HCT116 (cell line): Measurements from ENCODE around the gene EVA1A. TPM values are rescaled to one million over a fixed set of nuclear protein-coding genes. Genes with fewer than 3 reads are reported as not detected.

ENCODE experiments used
- ATAC-seq: fragments of 200-7000 bp; cut with Tn5 transposase; 2 replicates; pipeline ENCODE4 v1.9.1; 2020; ENCODE audit warnings: mild to moderate bottlenecking, moderate library complexity
- BruUV-seq: library from RNA; stranded (reverse); fragments of 400-500 nt; replicated peaks from 2 replicates; lab custom pipeline; 2021; lab: Mats Ljungman, UMichigan
- CTCF ChIA-PET: fragments of 300-600 bp; sonication (Branson Sonifier 250); formaldehyde crosslinking; loops from one replicate; lab custom pipeline; 2021; ENCODE audit warnings: antibody characterized with exemption; lab: Charles Lee
- POLR2A ChIA-PET: fragments of 300-600, 350-600 bp; sonication (Branson Sonifier 250); formaldehyde crosslinking; loops from one replicate; lab custom pipeline; 2021; ENCODE audit warnings: antibody characterized with exemption; lab: Charles Lee
- RAD21 ChIA-PET, 2 experiments: fragments of 300-600 bp; sonication (Branson Sonifier 250); formaldehyde crosslinking; loops; one replicate each; lab custom pipeline; 2023; ENCODE audit warnings: low total read pairs in 2 of 2; ENCODE audit not compliant: uncharacterized antibody in 2 of 2, unreplicated experiment in 2 of 2, low non-redundant PET in 1 of 2; lab: Charles Lee
- DNase-seq: peaks from one replicate; pipeline ENCODE4 v3.0.0-alpha.2; 2010; ENCODE audit warnings: low read depth, low spot score
- H2AFZ ChIP-seq: fragments of 200-600 bp; shearing (Covaris generic), sonication (generic); 2 replicates; pipeline ENCODE4 v1.6.1; 2017; ENCODE audit warnings: low read depth, mixed run types, mixed read lengths, antibody characterized with exemption, low read length; ENCODE audit not compliant: poor library complexity, severe bottlenecking
- H3K27ac ChIP-seq: 2 replicates; pipeline ENCODE4 v1.5.1; 2012; ENCODE audit warnings: low read depth, low read length
- H3K27me3 ChIP-seq: fragments of 200-600 bp; sonication (generic); 2 replicates; pipeline ENCODE4 v1.6.1; 2016; ENCODE audit warnings: mixed run types, low read length, mixed read lengths; ENCODE audit not compliant: insufficient read depth
- H3K36me3 ChIP-seq, 2 experiments: fragments of 200-500 bp in 1 of 2; fragments of 200-600 bp in 1 of 2; sonication (Bioruptor generic) in 1 of 2; sonication (generic) in 1 of 2; 2 replicates each; pipeline versions ENCODE4 v1.5.1 to v1.6.1; 2014 to 2016; ENCODE audit warnings: low read length in 2 of 2, inconsistent platforms in 1 of 2, mixed read lengths in 1 of 2, mixed run types in 1 of 2; ENCODE audit not compliant: insufficient read depth in 2 of 2, control insufficient read depth in 1 of 2
- H3K4me1 ChIP-seq, 2 experiments: fragments of 200-600 bp in 1 of 2; sonication (generic) in 1 of 2; 2 replicates each; pipeline versions ENCODE4 v1.5.1 to v1.6.1; 2012 to 2017; ENCODE audit warnings: low read length in 2 of 2, inconsistent platforms in 1 of 2, mild to moderate bottlenecking in 1 of 2, mixed read lengths in 1 of 2, mixed run types in 1 of 2, moderate library complexity in 1 of 2; ENCODE audit not compliant: insufficient read depth in 2 of 2, control insufficient read depth in 1 of 2
- H3K4me2 ChIP-seq: fragments of 200-600 bp; sonication (generic); 2 replicates; pipeline ENCODE4 v1.6.1; 2017; ENCODE audit warnings: mixed run types, low read length, mixed read lengths
- H3K4me3 ChIP-seq, 2 experiments: fragments of 200-600 bp in 1 of 2; sonication (generic) in 1 of 2; replicated peaks in 1 of 2; 2 replicates each; pipeline ENCODE4 v1.5.1; 2011 to 2016; ENCODE audit warnings: low read length in 2 of 2, control low read depth in 1 of 2, low read depth in 1 of 2, mild to moderate bottlenecking in 1 of 2, mixed read lengths in 1 of 2, mixed run types in 1 of 2
- H3K79me2 ChIP-seq: fragments of 200-600 bp; sonication (generic); 2 replicates; pipeline ENCODE4 v1.6.1; 2017; ENCODE audit warnings: mild to moderate bottlenecking, mixed run types, low read length, moderate library complexity, mixed read lengths; ENCODE audit not compliant: insufficient read depth
- H3K9ac ChIP-seq: fragments of 200-600 bp; sonication (generic); 2 replicates; pipeline ENCODE4 v1.6.1; 2016; ENCODE audit warnings: low read length, mixed read lengths
- H3K9me2 ChIP-seq: fragments of 200-600 bp; sonication (generic), shearing (Covaris generic); 2 replicates; pipeline ENCODE4 v1.6.1; 2017; ENCODE audit warnings: mixed run types, mild to moderate bottlenecking, moderate library complexity; ENCODE audit not compliant: insufficient read depth
- H3K9me3 ChIP-seq, 2 experiments: fragments of 200-500 bp in 1 of 2; fragments of 200-600 bp in 1 of 2; sonication (Bioruptor generic) in 1 of 2; sonication (generic) in 1 of 2; 2 replicates each; pipeline ENCODE4 v1.6.1; 2014 to 2017; ENCODE audit warnings: low read length in 2 of 2, mixed read lengths in 2 of 2, inconsistent platforms in 1 of 2, low read depth in 1 of 2, mild to moderate bottlenecking in 1 of 2, mixed run types in 1 of 2, moderate library complexity in 1 of 2; ENCODE audit not compliant: control insufficient read depth in 1 of 2, insufficient read depth in 1 of 2
- H4K20me1 ChIP-seq: fragments of 200-600 bp; sonication (generic), shearing (Covaris generic); 2 replicates; pipeline ENCODE4 v1.6.1; 2017; ENCODE audit warnings: mixed run types, mild to moderate bottlenecking, moderate library complexity; ENCODE audit not compliant: insufficient read depth
- CBX3 ChIP-seq: IDR thresholded peaks from 2 replicates; pipeline ENCODE4 v1.6.1; 2012; ENCODE audit warnings: low read depth
- CEBPB ChIP-seq: IDR thresholded peaks from 2 replicates; pipeline ENCODE4 v1.6.1; 2012; ENCODE audit warnings: low read depth
- EZH2phosphoT487 ChIP-seq: fragments of 200-600 bp; IDR thresholded peaks from 2 replicates; pipeline ENCODE4 v1.6.1; 2018; ENCODE audit warnings: antibody characterized with exemption, borderline replicate concordance
- POLR2A ChIP-seq: IDR thresholded peaks from 2 replicates; pipeline ENCODE4 v1.7.0; 2011; ENCODE audit warnings: borderline replicate concordance; ENCODE audit not compliant: insufficient read depth, insufficient read length; ENCODE audit errors: extremely low read depth
- RAD21 ChIP-seq: IDR thresholded peaks from 2 replicates; pipeline ENCODE4 v1.6.1; 2012; ENCODE audit warnings: low read depth, mild to moderate bottlenecking
- SIN3A ChIP-seq: IDR thresholded peaks from 2 replicates; pipeline ENCODE4 v1.6.1; 2012; ENCODE audit warnings: low read depth
- SRF ChIP-seq: IDR thresholded peaks from 2 replicates; pipeline ENCODE4 v1.6.1; 2012; ENCODE audit warnings: low read depth
- TCF7L2 ChIP-seq: IDR thresholded peaks from 2 replicates; pipeline ENCODE4 v1.7.0; 2011; ENCODE audit warnings: borderline replicate concordance, inconsistent platforms; ENCODE audit not compliant: insufficient read depth, insufficient read length; ENCODE audit errors: extremely low read depth
- YY1 ChIP-seq: IDR thresholded peaks from 2 replicates; pipeline ENCODE4 v1.6.1; 2011; ENCODE audit warnings: low read length, low read depth, moderate library complexity, mild to moderate bottlenecking; ENCODE audit not compliant: insufficient replicate concordance; ENCODE audit errors: extremely low read depth
- ZNF274 ChIP-seq: fragments of 200-500 bp; sonication (Bioruptor generic); IDR thresholded peaks from 2 replicates; pipeline ENCODE4 v1.6.1; 2014; ENCODE audit warnings: mild to moderate bottlenecking, low read depth, low read length, inconsistent platforms
- intact Hi-C: fragments of 100-400 bp; cut with micrococcal nuclease; formaldehyde crosslinking; loops from 2 replicates; pipeline ENCODE4 v1.10.0; 2022
- total RNA-seq: library from RNA; stranded (reverse); gene quantifications from one replicate; pipeline ENCODE4 v1.2.1, GENCODE V29; 2021; ENCODE audit not compliant: unreplicated experiment
- TF ChIP-seq, protein P1 (sequence below), 3 experiments: fragments of 200-600 bp in 1 of 3; sonication (generic) in 1 of 3; IDR thresholded peaks in 2 of 3; conservative IDR thresholded peaks in 1 of 3; 2 replicates each; pipeline ENCODE4 v1.5.1; 2012 to 2017; ENCODE audit warnings: low read depth in 2 of 3, low read length in 2 of 3, antibody characterized with exemption in 1 of 3, borderline replicate concordance in 1 of 3, control low read depth in 1 of 3, mild to moderate bottlenecking in 1 of 3, mixed read lengths in 1 of 3, mixed run types in 1 of 3, moderate library complexity in 1 of 3; ENCODE audit not compliant: insufficient read depth in 1 of 3
- TF ChIP-seq, protein P2 (sequence below): IDR thresholded peaks from 2 replicates; pipeline ENCODE4 v1.6.1; 2012; ENCODE audit warnings: low read depth
- TF ChIP-seq, protein P3 (sequence below): IDR thresholded peaks from 2 replicates; pipeline ENCODE4 v1.6.1; 2012
- TF ChIP-seq, protein P4 (sequence below): IDR thresholded peaks from 2 replicates; pipeline ENCODE4 v1.6.1; 2012

EVA1A gene
- total RNA-seq, 1 experiment from 2014 or later: 2.8 TPM

DNA sequence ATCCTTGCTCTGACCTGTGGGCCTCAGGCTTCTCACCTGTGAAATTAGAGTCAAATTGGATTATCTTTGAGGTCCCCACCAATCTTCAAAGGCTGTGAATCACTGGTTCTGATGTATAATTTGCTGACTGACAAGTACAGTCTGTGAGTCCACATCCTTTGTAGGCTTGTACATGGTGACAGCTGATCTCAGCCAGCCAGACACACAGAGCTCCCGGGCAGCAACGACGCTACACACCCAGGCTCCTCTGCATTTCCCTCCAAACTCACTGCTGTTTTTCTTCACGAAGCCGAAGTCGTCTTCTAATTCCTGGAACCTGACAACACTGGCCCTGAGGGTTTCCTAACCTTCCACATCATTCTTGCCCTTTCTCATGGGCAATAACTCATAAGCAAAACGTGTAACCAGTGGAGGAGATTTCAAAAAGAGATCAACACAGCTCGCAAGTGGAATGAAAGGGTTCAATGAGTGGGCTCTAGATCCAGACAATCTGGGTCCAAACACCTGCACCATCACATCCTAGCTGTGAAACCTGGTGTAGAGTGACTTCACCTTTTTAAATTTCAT, 37.9 kb upstream of the EVA1A start:
- ChIA-PET CTCF (no interaction called here), RAD21 (no interaction called here), POLR2A (no interaction called here)
- DNase-seq (no peak), ATAC-seq (no peak)
- Histone ChIP-seq H3K27ac (no peak overlapping the region), H3K4me1 (peaks cover 4 to 11% of the 10 kb centered on the region in 2 experiments; a peak in 2 of 4 replicates), H4K20me1 (no peaks in the 10 kb centered on the region), H3K9ac (no peak overlapping the region), H2AFZ (no peak overlapping the region), H3K27me3 (0 out of 2 replicates have a peak, but pooled peaks cover 3% of the 10 kb centered on the region), H3K79me2 (no peaks in the 10 kb centered on the region), H3K36me3 (no peaks in the 10 kb centered on the region), H3K4me3 (no peak overlapping the region), H3K9me2 (no peaks in the 10 kb centered on the region), H3K9me3 (no peaks in the 10 kb centered on the region), H3K4me2 (no peak overlapping the region)
- TF ChIP-seq RAD21: no peak
- no peak for TF ChIP-seq CBX3
- TF ChIP-seq, protein P1, sequence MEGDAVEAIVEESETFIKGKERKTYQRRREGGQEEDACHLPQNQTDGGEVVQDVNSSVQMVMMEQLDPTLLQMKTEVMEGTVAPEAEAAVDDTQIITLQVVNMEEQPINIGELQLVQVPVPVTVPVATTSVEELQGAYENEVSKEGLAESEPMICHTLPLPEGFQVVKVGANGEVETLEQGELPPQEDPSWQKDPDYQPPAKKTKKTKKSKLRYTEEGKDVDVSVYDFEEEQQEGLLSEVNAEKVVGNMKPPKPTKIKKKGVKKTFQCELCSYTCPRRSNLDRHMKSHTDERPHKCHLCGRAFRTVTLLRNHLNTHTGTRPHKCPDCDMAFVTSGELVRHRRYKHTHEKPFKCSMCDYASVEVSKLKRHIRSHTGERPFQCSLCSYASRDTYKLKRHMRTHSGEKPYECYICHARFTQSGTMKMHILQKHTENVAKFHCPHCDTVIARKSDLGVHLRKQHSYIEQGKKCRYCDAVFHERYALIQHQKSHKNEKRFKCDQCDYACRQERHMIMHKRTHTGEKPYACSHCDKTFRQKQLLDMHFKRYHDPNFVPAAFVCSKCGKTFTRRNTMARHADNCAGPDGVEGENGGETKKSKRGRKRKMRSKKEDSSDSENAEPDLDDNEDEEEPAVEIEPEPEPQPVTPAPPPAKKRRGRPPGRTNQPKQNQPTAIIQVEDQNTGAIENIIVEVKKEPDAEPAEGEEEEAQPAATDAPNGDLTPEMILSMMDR (IDR thresholded peaks at IDR 0.05 in 2 of 3, conservative IDR thresholded peaks at IDR 0.05 in 1 of 3; ENCODE audit: borderline replicate concordance in 1 of 3, insufficient read depth in 1 of 3, low read depth in 2 of 3, low read length in 2 of 3): no peak
- TF ChIP-seq SRF: no peak
- no peak for TF ChIP-seq EZH2phosphoT487
- TF ChIP-seq POLR2A: no peak
- TF ChIP-seq, protein P2, sequence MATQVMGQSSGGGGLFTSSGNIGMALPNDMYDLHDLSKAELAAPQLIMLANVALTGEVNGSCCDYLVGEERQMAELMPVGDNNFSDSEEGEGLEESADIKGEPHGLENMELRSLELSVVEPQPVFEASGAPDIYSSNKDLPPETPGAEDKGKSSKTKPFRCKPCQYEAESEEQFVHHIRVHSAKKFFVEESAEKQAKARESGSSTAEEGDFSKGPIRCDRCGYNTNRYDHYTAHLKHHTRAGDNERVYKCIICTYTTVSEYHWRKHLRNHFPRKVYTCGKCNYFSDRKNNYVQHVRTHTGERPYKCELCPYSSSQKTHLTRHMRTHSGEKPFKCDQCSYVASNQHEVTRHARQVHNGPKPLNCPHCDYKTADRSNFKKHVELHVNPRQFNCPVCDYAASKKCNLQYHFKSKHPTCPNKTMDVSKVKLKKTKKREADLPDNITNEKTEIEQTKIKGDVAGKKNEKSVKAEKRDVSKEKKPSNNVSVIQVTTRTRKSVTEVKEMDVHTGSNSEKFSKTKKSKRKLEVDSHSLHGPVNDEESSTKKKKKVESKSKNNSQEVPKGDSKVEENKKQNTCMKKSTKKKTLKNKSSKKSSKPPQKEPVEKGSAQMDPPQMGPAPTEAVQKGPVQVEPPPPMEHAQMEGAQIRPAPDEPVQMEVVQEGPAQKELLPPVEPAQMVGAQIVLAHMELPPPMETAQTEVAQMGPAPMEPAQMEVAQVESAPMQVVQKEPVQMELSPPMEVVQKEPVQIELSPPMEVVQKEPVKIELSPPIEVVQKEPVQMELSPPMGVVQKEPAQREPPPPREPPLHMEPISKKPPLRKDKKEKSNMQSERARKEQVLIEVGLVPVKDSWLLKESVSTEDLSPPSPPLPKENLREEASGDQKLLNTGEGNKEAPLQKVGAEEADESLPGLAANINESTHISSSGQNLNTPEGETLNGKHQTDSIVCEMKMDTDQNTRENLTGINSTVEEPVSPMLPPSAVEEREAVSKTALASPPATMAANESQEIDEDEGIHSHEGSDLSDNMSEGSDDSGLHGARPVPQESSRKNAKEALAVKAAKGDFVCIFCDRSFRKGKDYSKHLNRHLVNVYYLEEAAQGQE: no peak
- TF ChIP-seq, protein P3, sequence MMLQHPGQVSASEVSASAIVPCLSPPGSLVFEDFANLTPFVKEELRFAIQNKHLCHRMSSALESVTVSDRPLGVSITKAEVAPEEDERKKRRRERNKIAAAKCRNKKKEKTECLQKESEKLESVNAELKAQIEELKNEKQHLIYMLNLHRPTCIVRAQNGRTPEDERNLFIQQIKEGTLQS: no peak
- no peak for TF ChIP-seq TCF7L2
- no peak for TF ChIP-seq YY1
- TF ChIP-seq ZNF274: no peak
- TF ChIP-seq, protein P4, sequence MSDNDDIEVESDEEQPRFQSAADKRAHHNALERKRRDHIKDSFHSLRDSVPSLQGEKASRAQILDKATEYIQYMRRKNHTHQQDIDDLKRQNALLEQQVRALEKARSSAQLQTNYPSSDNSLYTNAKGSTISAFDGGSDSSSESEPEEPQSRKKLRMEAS: no peak
- no peak for TF ChIP-seq SIN3A
- TF ChIP-seq CEBPB: no peak
- intact Hi-C loops: no loop called here
- no TSS peak for BruUV-seq
